ENCODE results near the gene TAAR8. TPM values are rescaled to one million over a fixed set of nuclear protein-coding genes. Genes with fewer than 3 reads are reported as not detected.

TAAR8 gene
- total and polyA plus RNA-seq, 4 donors, result not detected

DNA sequence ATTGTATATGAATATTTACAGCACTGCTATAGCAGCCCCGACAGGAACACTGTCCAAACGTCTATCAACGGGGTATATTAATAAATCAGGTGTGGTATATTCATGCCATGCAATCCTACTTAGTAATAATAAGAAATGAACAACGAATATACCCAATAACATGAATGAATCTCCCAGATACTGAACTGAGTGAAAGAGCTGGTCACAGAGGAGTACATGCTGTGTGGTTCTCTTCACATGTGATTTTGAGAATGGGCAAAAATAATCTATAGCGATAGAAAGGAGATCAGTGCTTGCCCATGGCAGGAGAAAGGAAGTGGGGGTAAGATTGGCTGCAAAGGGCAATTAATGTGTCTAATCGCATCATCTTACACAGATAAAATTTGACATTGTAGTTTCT is 13.9 kb downstream of the TAAR8 start:
- Histone ChIP-seq H3K4me3 (no peak overlapping the region), H3K27me3 (ENCODE audit: control insufficient read depth in 3 of 3, insufficient read depth in 3 of 3, low read length in 2 of 3) (peaks cover 0 to 3% (median 0%) of the 10 kb centered on the region in 3 donors), H3K9me3 (ENCODE audit: control insufficient read depth in 4 of 4, insufficient read depth in 3 of 4, low read length in 3 of 4) (peaks cover 0 to 1% (median 0%) of the 10 kb centered on the region in 4 donors), H3K36me3 (ENCODE audit: control insufficient read depth in 4 of 4, insufficient read depth in 4 of 4, low read length in 4 of 4) (no peaks in the 10 kb centered on the region), H3K4me1 (ENCODE audit: control insufficient read depth in 5 of 5, insufficient read depth in 5 of 5, low read length in 5 of 5) (no peaks in the 10 kb centered on the region), H3K9ac (ENCODE audit: insufficient read depth in 1 of 2, low read length in 2 of 2) (no peak overlapping the region), H3K27ac (ENCODE audit: low read depth in 1 of 2, low read length in 1 of 2) (no peak overlapping the region)
- DNase-seq (no peak), ATAC-seq (ENCODE audit: insufficient read depth, low FRiP score) (no peak)
- 88 to 93% methylated on average over 6 of the region's 6 CpGs for WGBS, 2 donors
- TF ChIP-seq, protein P1, sequence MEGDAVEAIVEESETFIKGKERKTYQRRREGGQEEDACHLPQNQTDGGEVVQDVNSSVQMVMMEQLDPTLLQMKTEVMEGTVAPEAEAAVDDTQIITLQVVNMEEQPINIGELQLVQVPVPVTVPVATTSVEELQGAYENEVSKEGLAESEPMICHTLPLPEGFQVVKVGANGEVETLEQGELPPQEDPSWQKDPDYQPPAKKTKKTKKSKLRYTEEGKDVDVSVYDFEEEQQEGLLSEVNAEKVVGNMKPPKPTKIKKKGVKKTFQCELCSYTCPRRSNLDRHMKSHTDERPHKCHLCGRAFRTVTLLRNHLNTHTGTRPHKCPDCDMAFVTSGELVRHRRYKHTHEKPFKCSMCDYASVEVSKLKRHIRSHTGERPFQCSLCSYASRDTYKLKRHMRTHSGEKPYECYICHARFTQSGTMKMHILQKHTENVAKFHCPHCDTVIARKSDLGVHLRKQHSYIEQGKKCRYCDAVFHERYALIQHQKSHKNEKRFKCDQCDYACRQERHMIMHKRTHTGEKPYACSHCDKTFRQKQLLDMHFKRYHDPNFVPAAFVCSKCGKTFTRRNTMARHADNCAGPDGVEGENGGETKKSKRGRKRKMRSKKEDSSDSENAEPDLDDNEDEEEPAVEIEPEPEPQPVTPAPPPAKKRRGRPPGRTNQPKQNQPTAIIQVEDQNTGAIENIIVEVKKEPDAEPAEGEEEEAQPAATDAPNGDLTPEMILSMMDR (IDR thresholded peaks at IDR 0.05; ENCODE audit: control extremely low read depth, extremely low read depth), result no peak

DNA sequence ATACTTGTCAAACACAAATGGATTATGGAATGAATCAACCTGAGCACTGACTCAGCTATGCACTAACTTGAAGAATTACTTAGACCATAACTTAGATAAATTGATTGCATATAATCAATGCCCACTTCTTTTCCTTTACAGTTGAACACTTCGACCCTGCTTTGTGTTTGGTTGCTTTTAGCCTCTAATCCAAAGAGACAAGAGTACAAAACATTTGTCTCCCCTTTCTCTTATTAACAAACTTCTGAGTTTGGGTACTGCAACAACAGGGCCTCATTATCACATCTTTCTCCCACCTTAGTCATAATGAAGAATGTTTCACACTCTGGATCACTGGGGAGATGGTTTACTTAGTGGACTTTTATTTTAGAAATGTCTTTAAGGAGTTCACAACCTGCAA is 15.1 kb downstream of the TAAR8 start:
- Histone ChIP-seq H3K9me3 (ENCODE audit: control insufficient read depth in 4 of 4, insufficient read depth in 3 of 4, low read length in 3 of 4) (peaks cover 0 to 1% (median 0%) of the 10 kb centered on the region in 4 donors), H3K9ac (ENCODE audit: insufficient read depth in 1 of 2, low read length in 2 of 2) (no peak overlapping the region), H3K4me3 (no peak overlapping the region), H3K27me3 (ENCODE audit: control insufficient read depth in 3 of 3, insufficient read depth in 3 of 3, low read length in 2 of 3) (peaks cover 0 to 3% (median 0%) of the 10 kb centered on the region in 3 donors), H3K27ac (ENCODE audit: low read depth in 1 of 2, low read length in 1 of 2) (no peak overlapping the region), H3K36me3 (ENCODE audit: control insufficient read depth in 4 of 4, insufficient read depth in 4 of 4, low read length in 4 of 4) (no peaks in the 10 kb centered on the region), H3K4me1 (ENCODE audit: control insufficient read depth in 5 of 5, insufficient read depth in 5 of 5, low read length in 5 of 5) (no peaks in the 10 kb centered on the region)
- TF ChIP-seq, protein P1 (IDR thresholded peaks at IDR 0.05; ENCODE audit: control extremely low read depth, extremely low read depth), result no peak
- DNase-seq, result no peak
- 81 to 91% methylated on average over 1 of the region's 1 CpG for WGBS, 2 donors
- ATAC-seq (ENCODE audit: insufficient read depth, low FRiP score), result no peak

DNA sequence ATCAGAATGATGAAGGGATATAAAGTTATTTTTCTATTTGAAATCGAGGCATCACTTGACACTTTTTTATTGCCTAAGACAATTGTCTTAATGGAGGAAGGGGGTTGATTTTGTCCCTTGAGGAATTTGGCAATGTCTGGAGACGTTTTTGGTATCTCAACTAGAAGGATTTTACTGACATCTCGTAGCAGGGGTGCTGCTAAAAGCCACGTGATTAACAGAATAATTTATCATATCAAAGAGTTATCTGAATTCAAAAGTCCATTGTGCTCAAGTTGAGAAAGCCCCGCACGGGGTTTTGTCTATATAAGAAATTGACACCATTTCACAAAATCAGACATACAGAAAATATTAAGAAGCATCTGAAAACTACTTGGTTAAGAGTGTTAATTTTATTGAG is 16.1 kb downstream of the TAAR8 start:
- no peak for ATAC-seq (ENCODE audit: insufficient read depth, low FRiP score)
- Histone ChIP-seq H3K27me3 (ENCODE audit: control insufficient read depth in 3 of 3, insufficient read depth in 3 of 3, low read length in 2 of 3) (peaks cover 0 to 3% (median 0%) of the 10 kb centered on the region in 3 donors), H3K9ac (ENCODE audit: insufficient read depth in 1 of 2, low read length in 2 of 2) (no peak overlapping the region), H3K9me3 (ENCODE audit: control insufficient read depth in 4 of 4, insufficient read depth in 3 of 4, low read length in 3 of 4) (peaks cover 0 to 1% (median 0%) of the 10 kb centered on the region in 4 donors), H3K36me3 (ENCODE audit: control insufficient read depth in 4 of 4, insufficient read depth in 4 of 4, low read length in 4 of 4) (no peaks in the 10 kb centered on the region), H3K4me1 (ENCODE audit: control insufficient read depth in 5 of 5, insufficient read depth in 5 of 5, low read length in 5 of 5) (no peaks in the 10 kb centered on the region), H3K4me3 (no peak overlapping the region), H3K27ac (ENCODE audit: low read depth in 1 of 2, low read length in 1 of 2) (no peak overlapping the region)
- TF ChIP-seq, protein P1 (IDR thresholded peaks at IDR 0.05; ENCODE audit: control extremely low read depth, extremely low read depth), result no peak
- no peak for DNase-seq
- 60 to 70% methylated on average over 6 of the region's 6 CpGs for WGBS, 2 donors

DNA sequence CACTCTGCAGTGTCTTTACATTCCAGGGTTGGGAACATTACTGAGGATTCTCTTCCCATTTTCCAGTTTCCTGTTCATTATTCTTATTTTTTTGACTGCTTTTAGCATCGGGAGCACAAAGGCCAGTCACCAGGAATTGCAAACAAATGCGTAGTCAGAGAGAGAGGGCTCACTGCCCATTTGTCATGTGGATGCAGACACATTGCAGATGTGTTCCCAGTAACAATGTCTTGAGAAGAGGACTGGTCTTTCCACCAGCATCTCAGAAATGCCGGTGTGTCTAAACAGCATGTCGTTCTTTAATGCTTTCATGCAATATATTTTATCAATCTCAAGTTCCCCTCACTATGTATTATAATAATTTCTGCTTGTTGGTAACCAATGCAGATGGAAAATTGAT is 16.7 kb downstream of the TAAR8 start:
- DNase-seq, result no peak
- H3K9me3 ChIP-seq (ENCODE audit: control insufficient read depth in 4 of 4, insufficient read depth in 3 of 4, low read length in 3 of 4), result peaks cover 0 to 1% (median 0%) of the 10 kb centered on the region in 4 donors
- no peak overlapping the region for H3K27ac ChIP-seq (ENCODE audit: low read depth in 1 of 2, low read length in 1 of 2)
- TF ChIP-seq, protein P1 (IDR thresholded peaks at IDR 0.05; ENCODE audit: control extremely low read depth, extremely low read depth), result no peak
- no peaks in the 10 kb centered on the region for H3K4me1 ChIP-seq (ENCODE audit: control insufficient read depth in 5 of 5, insufficient read depth in 5 of 5, low read length in 5 of 5)
- no peak for ATAC-seq (ENCODE audit: insufficient read depth, low FRiP score)
- peaks cover 0 to 3% (median 0%) of the 10 kb centered on the region in 3 donors for H3K27me3 ChIP-seq (ENCODE audit: control insufficient read depth in 3 of 3, insufficient read depth in 3 of 3, low read length in 2 of 3)
- no peak overlapping the region for H3K4me3 ChIP-seq
- H3K36me3 ChIP-seq (ENCODE audit: control insufficient read depth in 4 of 4, insufficient read depth in 4 of 4, low read length in 4 of 4), result no peaks in the 10 kb centered on the region
- H3K9ac ChIP-seq (ENCODE audit: insufficient read depth in 1 of 2, low read length in 2 of 2), result no peak overlapping the region
- 57 to 72% methylated on average over 4 of the region's 4 CpGs for WGBS, 2 donors
